ENCODE results near the gene SUSD3.

DNA sequence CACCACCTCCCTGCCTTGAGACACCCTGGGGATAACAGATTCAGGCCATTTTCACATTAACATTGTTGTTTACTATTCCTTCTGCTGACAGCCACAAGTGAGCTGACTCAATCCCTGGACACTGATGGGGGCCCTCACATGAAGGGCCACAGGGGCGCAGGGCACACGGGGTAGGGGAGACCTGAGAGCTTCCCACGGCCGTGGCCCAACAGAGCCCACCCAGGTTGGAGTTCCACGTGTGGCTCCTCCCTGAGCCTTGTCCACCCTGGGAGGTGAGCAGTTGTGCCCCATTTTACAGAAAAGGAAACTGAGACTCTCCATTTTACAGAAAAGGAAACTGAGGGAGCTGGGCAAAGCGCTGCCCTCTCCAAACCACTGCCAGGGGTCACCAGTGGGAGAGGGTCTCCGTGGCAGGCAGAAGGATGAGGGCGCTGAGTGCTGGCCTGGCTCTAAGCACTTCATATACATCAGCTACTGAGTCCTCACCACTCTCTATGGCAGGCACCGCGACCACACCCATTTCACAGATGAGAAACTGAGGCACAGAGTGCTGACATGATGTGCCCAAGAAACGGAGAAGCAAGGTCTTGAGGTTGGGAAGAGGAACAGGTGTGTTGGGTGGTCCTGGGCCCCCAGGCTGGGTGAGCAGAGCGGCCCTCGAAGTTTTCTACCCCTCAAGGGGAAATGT lies 73.2 kb downstream of the SUSD3 start:
- TF ChIP-seq MYC (IDR thresholded peaks at IDR 0.05; ENCODE audit: low read depth, low read length) (no peak), POLR2A (IDR thresholded peaks at IDR 0.05; ENCODE audit: extremely low read depth, insufficient read length) (no peak)

Data from NB4 (cell line).